AG04449 (cell line): Measurements from ENCODE around the gene TTC4.
A peak's percentile ranks its signal among the peaks of the same experiment; 100 is the strongest.
"Not testable (repeated sequence)": the region's sequence is repeated elsewhere in the genome, so short reads cannot be mapped to it uniquely, and the experiment has no call there.

Source experiments
- CTCF ChIA-PET: fragments of 350-600 bp; formaldehyde crosslinking; extraction: SDS; loops from one replicate; lab custom pipeline; 2021; ENCODE audit warnings: antibody characterized with exemption; lab: Yijun Ruan, JAX
- POLR2A ChIA-PET: fragments of 400-600, 350-600 bp; formaldehyde crosslinking; extraction: SDS; loops from one replicate; lab custom pipeline; 2020; ENCODE audit warnings: antibody characterized with exemption, inconsistent platforms; lab: Yijun Ruan, JAX
- DNase-seq: peaks from one replicate; pipeline ENCODE4 v3.0.0-alpha.2; 2010; ENCODE audit warnings: low read depth, low spot score
- H3K4me3 ChIP-seq: 2 replicates; pipeline ENCODE4 v1.5.1; 2011; ENCODE audit warnings: low read depth, mild to moderate bottlenecking, control low read depth, low read length
- TF ChIP-seq, protein P1 (sequence below): IDR thresholded peaks from one replicate; pipeline ENCODE4 v1.5.1; 2011; ENCODE audit warnings: mild to moderate bottlenecking, moderate library complexity, low read length, control low read depth, inconsistent platforms; ENCODE audit not compliant: insufficient read depth; ENCODE audit errors: missing control alignments

Gene TTC4

GRCh38 chr1:54764922-54765561 is 49.4 kb downstream of the TTC4 start:
- ChIA-PET CTCF (interaction anchor here (0.9 kb wide), 1 partner anchor 12 kb away, joined by 3 read pairs; no protein-coding TSS in a partner anchor), POLR2A (no interaction called here)
- TF ChIP-seq, protein P1, sequence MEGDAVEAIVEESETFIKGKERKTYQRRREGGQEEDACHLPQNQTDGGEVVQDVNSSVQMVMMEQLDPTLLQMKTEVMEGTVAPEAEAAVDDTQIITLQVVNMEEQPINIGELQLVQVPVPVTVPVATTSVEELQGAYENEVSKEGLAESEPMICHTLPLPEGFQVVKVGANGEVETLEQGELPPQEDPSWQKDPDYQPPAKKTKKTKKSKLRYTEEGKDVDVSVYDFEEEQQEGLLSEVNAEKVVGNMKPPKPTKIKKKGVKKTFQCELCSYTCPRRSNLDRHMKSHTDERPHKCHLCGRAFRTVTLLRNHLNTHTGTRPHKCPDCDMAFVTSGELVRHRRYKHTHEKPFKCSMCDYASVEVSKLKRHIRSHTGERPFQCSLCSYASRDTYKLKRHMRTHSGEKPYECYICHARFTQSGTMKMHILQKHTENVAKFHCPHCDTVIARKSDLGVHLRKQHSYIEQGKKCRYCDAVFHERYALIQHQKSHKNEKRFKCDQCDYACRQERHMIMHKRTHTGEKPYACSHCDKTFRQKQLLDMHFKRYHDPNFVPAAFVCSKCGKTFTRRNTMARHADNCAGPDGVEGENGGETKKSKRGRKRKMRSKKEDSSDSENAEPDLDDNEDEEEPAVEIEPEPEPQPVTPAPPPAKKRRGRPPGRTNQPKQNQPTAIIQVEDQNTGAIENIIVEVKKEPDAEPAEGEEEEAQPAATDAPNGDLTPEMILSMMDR, result no peak
- H3K4me3 ChIP-seq, result peak overlapping the region; percentile 50
- DNase-seq, result no peak

DNA sequence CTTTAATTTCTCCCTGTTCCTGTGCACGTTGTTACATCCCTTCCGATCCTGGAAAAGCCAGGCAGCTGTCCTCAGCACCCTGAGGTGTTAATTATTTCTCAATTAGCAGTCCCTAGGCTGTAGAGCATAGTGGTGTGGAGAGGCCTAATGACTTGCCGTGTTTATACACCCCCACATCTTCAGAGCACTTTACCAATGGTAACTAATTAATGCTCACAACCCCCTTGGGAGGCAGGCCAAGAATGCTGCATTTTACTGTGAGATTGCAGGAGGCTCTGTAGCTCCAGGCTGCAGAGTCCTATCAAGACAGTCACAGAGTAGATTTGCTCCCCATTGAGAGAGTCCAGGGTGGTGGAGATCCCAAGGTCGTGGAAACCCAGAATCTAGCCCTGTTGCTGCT is 51.1 kb downstream of the TTC4 start:
- no peak for DNase-seq
- TF ChIP-seq, protein P1, result no peak
- ChIA-PET POLR2A (no interaction called here), CTCF (interaction anchor here (1.2 kb wide), 1 partner anchor 10 kb away, joined by 3 read pairs; no protein-coding TSS in a partner anchor)
- H3K4me3 ChIP-seq, result no peak overlapping the region

- POLR2A ChIA-PET, result interaction anchor here (0.6 kb wide), 1 partner anchor 15 kb away, joined by 3 read pairs; no protein-coding TSS in a partner anchor
- no peak for DNase-seq
- CTCF ChIA-PET, result interaction anchor here (1.2 kb wide), 1 partner anchor 9 kb away, joined by 3 read pairs; no protein-coding TSS in a partner anchor
- TF ChIP-seq, protein P1, result no peak
- H3K4me3 ChIP-seq, result no peak overlapping the region
Measured at GRCh38 chr1:54767526-54767925, 51.9 kb downstream of the TTC4 start.

- CTCF ChIA-PET, result no interaction called here
Measured at GRCh38 chr1:54768093-54768492, 52.4 kb downstream of the TTC4 start.

DNA sequence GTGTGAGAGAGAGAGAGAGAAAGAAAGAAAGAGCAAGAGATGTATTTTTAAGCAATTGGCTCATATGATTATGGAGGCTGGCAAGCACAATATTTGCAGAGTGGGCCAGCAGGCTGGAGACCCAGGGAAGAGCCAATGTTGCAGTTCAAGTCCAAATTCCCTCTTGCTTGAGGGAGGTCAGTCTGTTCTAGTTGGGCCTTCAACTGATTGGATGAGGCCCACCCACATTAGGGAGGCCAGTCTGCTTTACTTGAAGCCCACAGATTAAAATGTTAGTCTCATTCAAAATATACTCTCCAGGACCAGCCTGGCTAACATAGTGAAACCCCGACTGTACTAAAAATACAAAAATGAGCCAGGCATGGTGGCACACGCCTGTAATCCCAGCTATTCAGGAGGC is 57.3 kb downstream of the TTC4 start:
- no peak for DNase-seq
- no peak overlapping the region for H3K4me3 ChIP-seq
- POLR2A ChIA-PET, result no interaction called here
- CTCF ChIA-PET, result no interaction called here
- TF ChIP-seq, protein P1, result no peak

More at GRCh38 chr1:54768093-54768492, 52.4 kb downstream of the TTC4 start:
- TF ChIP-seq, protein P1, result no peak
- POLR2A ChIA-PET, result no interaction called here
- no peak for DNase-seq
- no peak overlapping the region for H3K4me3 ChIP-seq

- TF ChIP-seq, protein P1, result no peak
- H3K4me3 ChIP-seq, result no peak overlapping the region
- POLR2A ChIA-PET, result no interaction called here
- CTCF ChIA-PET, result no interaction called here
- no peak for DNase-seq
Measured at GRCh38 chr1:54774820-54775498, 59.3 kb downstream of the TTC4 start.

DNA sequence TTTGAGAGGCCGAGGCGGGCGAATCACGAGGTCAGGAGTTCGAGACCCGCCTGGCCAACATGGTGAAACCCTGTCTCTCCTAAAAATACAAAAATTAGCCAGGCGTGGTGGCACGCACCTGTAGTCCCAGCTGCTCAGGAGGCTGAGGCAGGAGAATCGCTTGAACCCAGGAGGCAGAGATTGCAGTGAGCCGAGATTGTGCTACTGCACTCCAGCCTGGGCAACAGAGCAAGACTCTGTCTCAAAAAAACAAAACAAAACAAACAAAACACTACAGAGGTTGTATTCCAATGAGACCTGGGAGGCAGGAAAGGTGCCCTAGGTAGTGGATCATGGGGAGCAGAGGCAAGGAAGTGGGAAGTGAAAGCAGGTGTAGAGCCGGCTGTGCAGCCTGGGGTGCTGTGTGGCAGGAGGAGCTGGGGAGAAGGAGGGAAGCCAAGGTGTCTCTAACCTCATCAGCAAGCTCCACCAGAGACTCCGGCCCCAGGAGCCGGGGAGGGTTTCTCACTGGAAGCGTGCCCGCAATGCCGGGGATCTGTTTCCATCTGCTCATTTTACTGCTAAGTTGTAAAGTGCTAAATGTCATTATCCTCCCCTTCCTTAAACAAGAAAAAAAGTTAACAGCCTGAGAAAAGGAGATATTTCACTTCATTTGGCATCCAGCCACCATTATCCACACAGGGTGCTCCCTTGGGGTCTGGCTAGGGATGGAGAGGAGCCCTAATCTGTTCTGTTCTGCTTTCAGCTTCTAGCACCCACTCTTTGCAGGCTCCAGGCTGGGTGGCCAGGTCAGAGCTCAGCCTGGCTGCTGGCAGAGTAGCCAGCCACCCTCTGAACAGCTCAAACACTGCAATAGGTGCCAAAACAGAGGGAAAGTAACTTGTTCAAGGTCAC is 60.4 kb downstream of the TTC4 start:
- POLR2A ChIA-PET, DNase-seq, H3K4me3 ChIP-seq: not testable (repeated sequence)
- CTCF ChIA-PET, result interaction anchor here (0.9 to 1.2 kb wide), 2 partner anchors 9 to 10 kb away, joined by 3 read pairs; no protein-coding TSS in a partner anchor
